HCT116 (cell line): Measurements from ENCODE around the gene TBC1D19. TPM values are rescaled to one million over a fixed set of nuclear protein-coding genes. Genes with fewer than 3 reads are reported as not detected.

Experiments
- ATAC-seq: fragments of 200-7000 bp; cut with Tn5 transposase; 2 replicates; pipeline ENCODE4 v1.9.1; 2020; ENCODE audit warnings: mild to moderate bottlenecking, moderate library complexity
- BruUV-seq: library from RNA; stranded (reverse); fragments of 400-500 nt; replicated peaks from 2 replicates; lab custom pipeline; 2021; lab: Mats Ljungman, UMichigan
- CTCF ChIA-PET: fragments of 300-600 bp; sonication (Branson Sonifier 250); formaldehyde crosslinking; loops from one replicate; lab custom pipeline; 2021; ENCODE audit warnings: antibody characterized with exemption; lab: Charles Lee
- POLR2A ChIA-PET: fragments of 300-600, 350-600 bp; sonication (Branson Sonifier 250); formaldehyde crosslinking; loops from one replicate; lab custom pipeline; 2021; ENCODE audit warnings: antibody characterized with exemption; lab: Charles Lee
- RAD21 ChIA-PET, 2 experiments: fragments of 300-600 bp; sonication (Branson Sonifier 250); formaldehyde crosslinking; loops; one replicate each; lab custom pipeline; 2023; ENCODE audit warnings: low total read pairs in 2 of 2; ENCODE audit not compliant: uncharacterized antibody in 2 of 2, unreplicated experiment in 2 of 2, low non-redundant PET in 1 of 2; lab: Charles Lee
- DNase-seq: peaks from one replicate; pipeline ENCODE4 v3.0.0-alpha.2; 2010; ENCODE audit warnings: low read depth, low spot score
- H2AFZ ChIP-seq: fragments of 200-600 bp; shearing (Covaris generic), sonication (generic); 2 replicates; pipeline ENCODE4 v1.6.1; 2017; ENCODE audit warnings: low read depth, mixed run types, mixed read lengths, antibody characterized with exemption, low read length; ENCODE audit not compliant: poor library complexity, severe bottlenecking
- H3K27ac ChIP-seq: 2 replicates; pipeline ENCODE4 v1.5.1; 2012; ENCODE audit warnings: low read depth, low read length
- H3K27me3 ChIP-seq: fragments of 200-600 bp; sonication (generic); 2 replicates; pipeline ENCODE4 v1.6.1; 2016; ENCODE audit warnings: mixed run types, low read length, mixed read lengths; ENCODE audit not compliant: insufficient read depth
- H3K36me3 ChIP-seq, 2 experiments: fragments of 200-500 bp in 1 of 2; fragments of 200-600 bp in 1 of 2; sonication (Bioruptor generic) in 1 of 2; sonication (generic) in 1 of 2; 2 replicates each; pipeline versions ENCODE4 v1.5.1 to v1.6.1; 2014 to 2016; ENCODE audit warnings: low read length in 2 of 2, inconsistent platforms in 1 of 2, mixed read lengths in 1 of 2, mixed run types in 1 of 2; ENCODE audit not compliant: insufficient read depth in 2 of 2, control insufficient read depth in 1 of 2
- H3K4me1 ChIP-seq, 2 experiments: fragments of 200-600 bp in 1 of 2; sonication (generic) in 1 of 2; 2 replicates each; pipeline versions ENCODE4 v1.5.1 to v1.6.1; 2012 to 2017; ENCODE audit warnings: low read length in 2 of 2, inconsistent platforms in 1 of 2, mild to moderate bottlenecking in 1 of 2, mixed read lengths in 1 of 2, mixed run types in 1 of 2, moderate library complexity in 1 of 2; ENCODE audit not compliant: insufficient read depth in 2 of 2, control insufficient read depth in 1 of 2
- H3K4me2 ChIP-seq: fragments of 200-600 bp; sonication (generic); 2 replicates; pipeline ENCODE4 v1.6.1; 2017; ENCODE audit warnings: mixed run types, low read length, mixed read lengths
- H3K4me3 ChIP-seq, 2 experiments: fragments of 200-600 bp in 1 of 2; sonication (generic) in 1 of 2; replicated peaks in 1 of 2; 2 replicates each; pipeline ENCODE4 v1.5.1; 2011 to 2016; ENCODE audit warnings: low read length in 2 of 2, control low read depth in 1 of 2, low read depth in 1 of 2, mild to moderate bottlenecking in 1 of 2, mixed read lengths in 1 of 2, mixed run types in 1 of 2
- H3K79me2 ChIP-seq: fragments of 200-600 bp; sonication (generic); 2 replicates; pipeline ENCODE4 v1.6.1; 2017; ENCODE audit warnings: mild to moderate bottlenecking, mixed run types, low read length, moderate library complexity, mixed read lengths; ENCODE audit not compliant: insufficient read depth
- H3K9ac ChIP-seq: fragments of 200-600 bp; sonication (generic); 2 replicates; pipeline ENCODE4 v1.6.1; 2016; ENCODE audit warnings: low read length, mixed read lengths
- H3K9me2 ChIP-seq: fragments of 200-600 bp; sonication (generic), shearing (Covaris generic); 2 replicates; pipeline ENCODE4 v1.6.1; 2017; ENCODE audit warnings: mixed run types, mild to moderate bottlenecking, moderate library complexity; ENCODE audit not compliant: insufficient read depth
- H3K9me3 ChIP-seq, 2 experiments: fragments of 200-500 bp in 1 of 2; fragments of 200-600 bp in 1 of 2; sonication (Bioruptor generic) in 1 of 2; sonication (generic) in 1 of 2; 2 replicates each; pipeline ENCODE4 v1.6.1; 2014 to 2017; ENCODE audit warnings: low read length in 2 of 2, mixed read lengths in 2 of 2, inconsistent platforms in 1 of 2, low read depth in 1 of 2, mild to moderate bottlenecking in 1 of 2, mixed run types in 1 of 2, moderate library complexity in 1 of 2; ENCODE audit not compliant: control insufficient read depth in 1 of 2, insufficient read depth in 1 of 2
- H4K20me1 ChIP-seq: fragments of 200-600 bp; sonication (generic), shearing (Covaris generic); 2 replicates; pipeline ENCODE4 v1.6.1; 2017; ENCODE audit warnings: mixed run types, mild to moderate bottlenecking, moderate library complexity; ENCODE audit not compliant: insufficient read depth
- CEBPB ChIP-seq: IDR thresholded peaks from 2 replicates; pipeline ENCODE4 v1.6.1; 2012; ENCODE audit warnings: low read depth
- ELF1 ChIP-seq: IDR thresholded peaks from 2 replicates; pipeline ENCODE4 v1.6.1; 2012; ENCODE audit warnings: low read depth, borderline replicate concordance
- MAX ChIP-seq: IDR thresholded peaks from 2 replicates; pipeline ENCODE4 v1.6.1; 2012
- POLR2AphosphoS5 ChIP-seq: IDR thresholded peaks from 2 replicates; pipeline ENCODE4 v1.6.1; 2011; ENCODE audit warnings: mild to moderate bottlenecking, low read depth, low read length, moderate library complexity
- SIN3A ChIP-seq: IDR thresholded peaks from 2 replicates; pipeline ENCODE4 v1.6.1; 2012; ENCODE audit warnings: low read depth
- SP1 ChIP-seq: IDR thresholded peaks from 2 replicates; pipeline ENCODE4 v1.6.1; 2012; ENCODE audit warnings: low read depth
- SRF ChIP-seq: IDR thresholded peaks from 2 replicates; pipeline ENCODE4 v1.6.1; 2012; ENCODE audit warnings: low read depth
- intact Hi-C: fragments of 100-400 bp; cut with micrococcal nuclease; formaldehyde crosslinking; loops from 2 replicates; pipeline ENCODE4 v1.10.0; 2022
- total RNA-seq: library from RNA; stranded (reverse); gene quantifications from one replicate; pipeline ENCODE4 v1.2.1, GENCODE V29; 2021; ENCODE audit not compliant: unreplicated experiment
- TF ChIP-seq, protein P1 (sequence below): IDR thresholded peaks from 2 replicates; pipeline ENCODE4 v1.6.1; 2012

Gene TBC1D19
- total RNA-seq, 1 experiment from 2014 or later: 25.4 TPM

- POLR2A ChIA-PET: no interaction called here
- TF ChIP-seq SRF (no peak), ELF1 (no peak)
- Histone ChIP-seq H3K9ac (no peak overlapping the region), H3K9me2 (no peaks in the 10 kb centered on the region), H3K9me3 (no peaks in the 10 kb centered on the region), H3K79me2 (no peaks in the 10 kb centered on the region), H2AFZ (no peak overlapping the region), H3K27me3 (no peaks in the 10 kb centered on the region), H3K4me2 (no peak overlapping the region), H3K27ac (no peak overlapping the region), H3K4me3 (no peak overlapping the region), H4K20me1 (no peaks in the 10 kb centered on the region), H3K36me3 (no peaks in the 10 kb centered on the region), H3K4me1 (peaks cover 19 to 36% of the 10 kb centered on the region in 2 experiments)
- BruUV-seq: no TSS peak
- RAD21 ChIA-PET: no interaction called here
- intact Hi-C loops: no loop called here
- CTCF ChIA-PET: no interaction called here
- ATAC-seq (no peak), DNase-seq (no peak)
Observed at GRCh38 chr4:26785312-26785711, 201.4 kb downstream of the TBC1D19 start.

DNA sequence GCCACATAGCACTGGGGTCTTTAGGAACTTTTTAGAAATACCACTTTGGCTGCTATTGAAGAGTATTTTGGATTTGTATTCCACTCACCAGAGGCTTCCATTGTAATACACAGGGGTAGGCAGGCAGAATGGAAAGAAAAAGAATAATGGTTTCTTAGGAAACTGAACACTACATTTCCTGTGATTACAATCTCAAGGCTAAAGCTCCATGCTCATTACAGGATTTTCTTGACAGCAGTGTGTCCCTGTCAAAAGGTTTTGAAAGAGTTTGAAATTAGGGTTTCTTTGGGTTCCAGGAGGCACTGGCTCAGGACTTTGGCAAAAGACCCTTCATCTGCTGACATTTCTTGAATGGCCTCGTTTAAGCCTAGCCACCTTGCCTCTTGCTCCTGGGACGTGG is 201.9 kb downstream of the TBC1D19 start:
- Histone ChIP-seq H3K4me3 (no peak overlapping the region), H3K9me2 (no peaks in the 10 kb centered on the region), H3K4me2 (no peak overlapping the region), H2AFZ (no peak overlapping the region), H3K27me3 (no peaks in the 10 kb centered on the region), H3K9ac (no peak overlapping the region), H3K36me3 (no peaks in the 10 kb centered on the region), H3K79me2 (no peaks in the 10 kb centered on the region), H4K20me1 (no peaks in the 10 kb centered on the region), H3K9me3 (no peaks in the 10 kb centered on the region), H3K27ac (no peak overlapping the region), H3K4me1 (peaks cover 19 to 31% of the 10 kb centered on the region in 2 experiments)
- ChIA-PET POLR2A (no interaction called here), RAD21 (no interaction called here), CTCF (no interaction called here)
- intact Hi-C loops: no loop called here
- DNase-seq: no peak
- no peak for ATAC-seq
- no TSS peak for BruUV-seq
- TF ChIP-seq POLR2AphosphoS5: no peak
- TF ChIP-seq SIN3A: no peak
- TF ChIP-seq, protein P1, sequence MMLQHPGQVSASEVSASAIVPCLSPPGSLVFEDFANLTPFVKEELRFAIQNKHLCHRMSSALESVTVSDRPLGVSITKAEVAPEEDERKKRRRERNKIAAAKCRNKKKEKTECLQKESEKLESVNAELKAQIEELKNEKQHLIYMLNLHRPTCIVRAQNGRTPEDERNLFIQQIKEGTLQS: no peak
- no peak for TF ChIP-seq SP1
- TF ChIP-seq MAX: no peak
- TF ChIP-seq CEBPB: no peak
- TF ChIP-seq, all 23 proteins: peak for 0
